Loucy (cell line): ENCODE measurements around the gene GTSE1.

ENCODE experiments used
- H2AFZ ChIP-seq: fragments of 200-600 bp; sonication (generic); 2 replicates; pipeline ENCODE4 v1.6.0; 2016; ENCODE audit warnings: antibody characterized with exemption, mild to moderate bottlenecking, low read length, moderate library complexity
- H3F3A ChIP-seq: fragments of 200-600 bp; 2 replicates; pipeline ENCODE4 v1.6.0; 2016; ENCODE audit warnings: antibody characterized with exemption, low read depth, mild to moderate bottlenecking
- H3K27me3 ChIP-seq: fragments of 200-600 bp; sonication (generic); 2 replicates; pipeline ENCODE4 v1.6.1; 2014; ENCODE audit warnings: low read length, mild to moderate bottlenecking; ENCODE audit not compliant: insufficient read depth, poor library complexity, severe bottlenecking
- H3K36me3 ChIP-seq: fragments of 200-600 bp; sonication (generic); 2 replicates; pipeline ENCODE4 v1.6.1; 2016; ENCODE audit warnings: low read length; ENCODE audit not compliant: insufficient read depth
- H3K4me1 ChIP-seq: fragments of 200-600 bp; sonication (generic); 2 replicates; pipeline ENCODE4 v1.5.1; 2014; ENCODE audit warnings: low read length, mild to moderate bottlenecking; ENCODE audit not compliant: insufficient read depth, poor library complexity, severe bottlenecking
- H3K4me2 ChIP-seq: fragments of 200-600 bp; sonication (generic); 2 replicates; pipeline ENCODE4 v1.6.0; 2014; ENCODE audit warnings: antibody characterized with exemption, low read length, low read depth, mild to moderate bottlenecking; ENCODE audit not compliant: poor library complexity, severe bottlenecking
- H3K4me3 ChIP-seq: fragments of 200-600 bp; sonication (generic); 2 replicates; pipeline ENCODE4 v1.5.1; 2014; ENCODE audit warnings: low read length, mild to moderate bottlenecking, mixed read lengths; ENCODE audit not compliant: poor library complexity, severe bottlenecking
- H3K79me2 ChIP-seq: fragments of 200-600 bp; sonication (generic); 2 replicates; pipeline ENCODE4 v1.6.1; 2014; ENCODE audit warnings: low read length; ENCODE audit not compliant: insufficient read depth
- H3K9ac ChIP-seq: fragments of 200-600 bp; sonication (generic); 2 replicates; pipeline ENCODE4 v1.6.0; 2014; ENCODE audit warnings: mild to moderate bottlenecking, low read depth, low read length, moderate library complexity; ENCODE audit not compliant: poor library complexity, severe bottlenecking
- H3K9me2 ChIP-seq: fragments of 200-600 bp; sonication (generic); replicated peaks from 2 replicates; pipeline ENCODE4 v1.6.1; 2016; ENCODE audit warnings: low read depth, low read length, mixed read lengths
- H3K9me3 ChIP-seq: fragments of 200-600 bp; sonication (generic); 2 replicates; pipeline ENCODE4 v1.6.1; 2014; ENCODE audit warnings: mild to moderate bottlenecking, antibody characterized with exemption, low read length, low read depth; ENCODE audit not compliant: insufficient read depth
- H4K20me1 ChIP-seq: fragments of 200-600 bp; sonication (generic); 2 replicates; pipeline ENCODE4 v1.6.0; 2014; ENCODE audit warnings: antibody characterized with exemption, low read length, mild to moderate bottlenecking; ENCODE audit not compliant: insufficient read depth, poor library complexity, severe bottlenecking
- CTCF ChIP-seq: fragments of 200-600 bp; sonication (generic); conservative IDR thresholded peaks from 2 replicates; pipeline ENCODE4 v1.5.1; 2014; ENCODE audit warnings: mild to moderate bottlenecking, antibody characterized with exemption, low read length
- EZH2phosphoT487 ChIP-seq: fragments of 200-600 bp; IDR thresholded peaks from 2 replicates; pipeline ENCODE4 v1.6.1; 2018; ENCODE audit warnings: antibody characterized with exemption, mild to moderate bottlenecking, moderate library complexity, borderline replicate concordance

GTSE1 gene

GRCh38 chr22:46369716-46370583 is 73.3 kb downstream of the GTSE1 start:
- no peak overlapping the region for H3K4me2 ChIP-seq
- no peak for TF ChIP-seq EZH2phosphoT487
- TF ChIP-seq CTCF, result no peak
- no peak overlapping the region for H3K9ac ChIP-seq
- no peaks in the 10 kb centered on the region for H3F3A ChIP-seq
- H3K9me2 ChIP-seq, result no peaks in the 10 kb centered on the region
- H3K36me3 ChIP-seq, result no peaks in the 10 kb centered on the region
- no peaks in the 10 kb centered on the region for H3K27me3 ChIP-seq
- no peak overlapping the region for H2AFZ ChIP-seq
- no peaks in the 10 kb centered on the region for H4K20me1 ChIP-seq
- H3K4me3 ChIP-seq, result no peak overlapping the region
- no peaks in the 10 kb centered on the region for H3K9me3 ChIP-seq
- H3K4me1 ChIP-seq, result peaks cover 13% of the 10 kb centered on the region
- no peaks in the 10 kb centered on the region for H3K79me2 ChIP-seq

GRCh38 chr22:46370584-46371291 is 74.1 kb downstream of the GTSE1 start:
- H3K9ac ChIP-seq, result no peak overlapping the region
- no peak for TF ChIP-seq EZH2phosphoT487
- TF ChIP-seq CTCF, result no peak
- H4K20me1 ChIP-seq, result no peaks in the 10 kb centered on the region
- H3K79me2 ChIP-seq, result no peaks in the 10 kb centered on the region
- H3K27me3 ChIP-seq, result no peaks in the 10 kb centered on the region
- H3K4me3 ChIP-seq, result no peak overlapping the region
- H3K36me3 ChIP-seq, result no peaks in the 10 kb centered on the region
- no peak overlapping the region for H2AFZ ChIP-seq
- H3K9me3 ChIP-seq, result peaks cover under 1% of the 10 kb centered on the region; the same call in 1 of the 2 replicates
- no peaks in the 10 kb centered on the region for H3F3A ChIP-seq
- peaks cover 13% of the 10 kb centered on the region for H3K4me1 ChIP-seq
- H3K9me2 ChIP-seq, result no peaks in the 10 kb centered on the region
- no peak overlapping the region for H3K4me2 ChIP-seq

GRCh38 chr22:46371623-46372226 is 75.1 kb downstream of the GTSE1 start:
- no peaks in the 10 kb centered on the region for H3K79me2 ChIP-seq
- no peaks in the 10 kb centered on the region for H3F3A ChIP-seq
- H3K9me3 ChIP-seq, result peaks cover 2% of the 10 kb centered on the region; the same call in 1 of the 2 replicates
- H3K9ac ChIP-seq, result no peak overlapping the region
- no peaks in the 10 kb centered on the region for H4K20me1 ChIP-seq
- H3K4me1 ChIP-seq, result peaks cover 13% of the 10 kb centered on the region
- no peak for TF ChIP-seq EZH2phosphoT487
- H3K27me3 ChIP-seq, result no peaks in the 10 kb centered on the region
- no peaks in the 10 kb centered on the region for H3K9me2 ChIP-seq
- no peak overlapping the region for H2AFZ ChIP-seq
- H3K4me3 ChIP-seq, result no peak overlapping the region
- no peak overlapping the region for H3K4me2 ChIP-seq
- no peaks in the 10 kb centered on the region for H3K36me3 ChIP-seq
